Activated effector memory CD4-positive, alpha-beta T cell treated with Interleukin-2 at 50 U/mL for 16 hours (primary cell): ENCODE data around the gene CSHL1.
"Not testable (repeated sequence)": the region's sequence is repeated elsewhere in the genome, so short reads cannot be mapped to it uniquely, and the experiment has no call there.

Experiments used
- DNase-seq: peaks from one replicate; pipeline ENCODE4 v3.0.0-alpha.2; 2020

Gene CSHL1

GRCh38 chr17:63917646-63918045 lies 6.6 kb upstream of the CSHL1 start:
- no peak for DNase-seq

- DNase-seq: not testable (repeated sequence)
Observed at GRCh38 chr17:63917206-63917605, 6.1 kb upstream of the CSHL1 start.

- no peak for DNase-seq
Observed at GRCh38 chr17:63916566-63917185, 5.6 kb upstream of the CSHL1 start.

DNA sequence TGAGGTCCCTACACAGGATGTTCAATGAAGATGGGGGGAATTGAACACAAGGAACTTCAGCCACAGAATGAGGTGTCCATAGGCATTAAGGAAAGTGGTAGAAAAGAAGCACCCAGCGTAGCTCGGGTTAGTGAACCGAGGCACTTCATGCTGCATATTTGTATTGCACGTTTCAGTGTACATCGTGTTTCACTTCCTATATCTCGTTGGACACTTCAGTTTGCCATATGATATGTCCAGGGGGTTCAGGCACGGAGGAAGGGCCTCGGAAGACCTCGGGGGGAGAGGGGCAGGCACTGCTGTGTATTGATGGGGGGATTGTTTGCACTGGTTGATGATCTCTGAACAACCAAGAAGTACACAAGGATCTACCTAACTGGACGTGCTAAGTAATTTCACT lies 4.7 kb upstream of the CSHL1 start:
- not testable (repeated sequence) for DNase-seq

DNA sequence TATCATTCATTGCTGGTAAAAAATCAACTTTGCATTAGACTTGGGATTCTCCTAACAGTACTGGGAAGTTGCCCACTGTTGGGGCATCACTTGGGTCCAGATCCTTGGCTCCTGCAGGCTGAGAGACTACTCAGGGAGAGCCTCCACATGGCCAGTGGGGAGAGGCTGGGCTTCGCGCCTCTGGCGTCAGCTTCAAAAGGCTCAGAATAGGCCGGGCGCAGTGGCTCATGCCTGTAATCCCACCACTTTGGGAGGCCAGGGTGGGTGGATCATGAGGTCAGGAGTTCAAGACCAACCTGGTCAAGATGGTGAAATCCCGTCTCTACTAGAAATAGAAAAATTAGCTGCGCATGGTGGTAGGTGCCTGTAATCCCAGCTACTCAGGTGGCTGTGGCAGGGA lies 3.4 kb upstream of the CSHL1 start:
- DNase-seq: no peak

DNA sequence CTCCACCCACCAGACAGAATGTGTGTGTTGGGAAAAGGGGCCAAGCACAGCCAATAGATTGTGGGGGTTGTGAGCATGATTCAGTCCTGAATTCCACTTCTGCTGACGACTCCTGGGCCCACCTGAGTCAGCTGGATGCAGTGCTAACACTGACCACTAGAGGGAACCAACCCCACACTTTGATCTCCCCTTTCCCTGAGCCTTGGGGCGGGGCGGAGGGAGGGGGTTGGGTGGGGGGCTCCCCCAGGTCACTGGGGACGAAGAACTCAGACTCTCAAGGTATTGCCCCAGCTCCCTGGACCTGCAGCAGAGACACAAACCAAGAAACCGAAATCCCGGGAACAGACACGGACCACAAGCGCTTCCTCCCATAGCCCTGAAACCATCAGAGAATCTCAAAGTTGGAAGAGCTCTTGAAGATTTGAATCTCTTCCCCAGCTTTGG lies 621 bp upstream of the CSHL1 start:
- peak; percentile 36 for DNase-seq

DNA sequence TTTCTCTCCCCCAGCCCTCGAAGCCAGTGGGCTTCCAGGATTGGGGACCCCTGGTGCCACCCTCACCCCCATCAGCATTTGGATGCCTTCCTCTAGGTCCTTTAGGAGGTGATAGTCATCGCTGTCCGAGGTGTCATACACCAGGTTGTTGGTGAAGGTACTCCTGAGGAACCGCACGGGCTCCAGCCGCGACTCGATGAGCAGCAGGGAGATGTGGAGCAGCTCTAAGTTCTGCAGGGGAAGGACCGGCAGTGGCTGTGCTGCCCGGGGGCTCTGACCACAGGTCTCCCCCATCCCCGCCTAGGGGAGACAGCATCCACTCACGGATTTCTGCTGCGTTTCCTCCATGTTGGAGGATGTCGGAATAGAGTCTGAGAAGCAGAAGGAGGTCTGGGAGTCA lies 962 bp downstream of the CSHL1 start:
- DNase-seq: no peak

DNA sequence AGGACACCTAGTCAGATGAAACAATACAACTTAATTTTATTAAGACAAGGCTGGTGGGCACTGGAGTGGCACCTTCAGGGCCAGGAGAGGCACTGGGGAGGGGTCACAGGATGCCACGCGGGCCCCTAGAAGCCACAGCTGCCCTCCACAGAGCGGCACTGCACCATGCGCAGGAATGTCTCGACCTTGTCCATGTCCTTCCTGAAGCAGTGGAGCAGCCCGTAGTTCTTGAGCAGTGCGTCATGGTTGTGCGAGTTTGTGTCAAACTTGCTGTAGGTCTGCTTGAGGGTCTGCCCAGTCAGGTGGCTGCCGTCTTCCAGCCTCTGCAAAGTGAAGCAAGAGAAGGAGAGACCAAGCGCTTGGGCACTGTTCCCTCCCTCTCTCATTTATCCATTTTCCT lies 1.5 kb downstream of the CSHL1 start:
- not testable (repeated sequence) for DNase-seq

GRCh38 chr17:63907161-63907778 lies 3.8 kb downstream of the CSHL1 start:
- not testable (repeated sequence) for DNase-seq

- DNase-seq: not testable (repeated sequence)
Observed at GRCh38 chr17:63904796-63905195, 6.3 kb downstream of the CSHL1 start.

DNA sequence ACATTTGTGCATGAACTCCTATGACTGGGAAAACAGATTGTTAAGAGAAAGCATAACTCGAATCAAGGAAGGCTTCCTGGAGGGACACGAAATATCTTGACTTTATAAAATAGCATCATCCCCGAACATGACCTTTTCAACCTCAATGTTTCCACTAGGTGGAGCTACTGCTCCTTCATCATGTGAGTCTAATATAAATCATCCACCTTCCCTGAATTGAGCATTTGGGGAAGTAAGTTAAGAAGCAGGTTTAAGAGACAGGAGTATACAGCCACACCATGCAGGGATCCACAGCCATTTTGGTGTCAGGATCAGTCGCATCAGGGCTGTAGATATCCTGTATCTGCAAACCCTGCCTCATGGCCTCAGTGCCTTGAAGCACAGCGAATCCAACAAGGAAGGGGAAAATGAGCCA lies 7.3 kb downstream of the CSHL1 start:
- DNase-seq: not testable (repeated sequence)

DNA sequence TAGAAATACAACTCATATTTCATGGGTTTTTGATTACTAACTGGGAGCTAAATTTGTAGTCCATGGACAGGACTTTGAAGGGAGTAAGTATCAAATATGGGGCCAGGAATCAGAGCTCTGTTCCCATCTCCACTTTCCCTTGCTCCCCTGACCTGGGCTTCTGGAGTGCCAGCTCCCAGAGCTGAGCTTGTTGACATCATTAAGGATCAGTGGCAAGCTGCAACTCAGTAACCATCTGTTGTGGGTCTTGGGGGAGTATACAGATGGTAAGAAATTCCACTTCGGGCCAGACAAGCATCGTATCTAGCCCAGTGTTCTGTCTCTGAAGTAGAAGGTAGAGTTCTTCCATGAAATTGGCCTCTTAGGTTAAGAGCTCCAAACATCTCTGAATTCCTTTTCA lies 9.1 kb downstream of the CSHL1 start:
- not testable (repeated sequence) for DNase-seq

- DNase-seq: not testable (repeated sequence)
Observed at GRCh38 chr17:63898899-63899798, 11.9 kb downstream of the CSHL1 start.

DNA sequence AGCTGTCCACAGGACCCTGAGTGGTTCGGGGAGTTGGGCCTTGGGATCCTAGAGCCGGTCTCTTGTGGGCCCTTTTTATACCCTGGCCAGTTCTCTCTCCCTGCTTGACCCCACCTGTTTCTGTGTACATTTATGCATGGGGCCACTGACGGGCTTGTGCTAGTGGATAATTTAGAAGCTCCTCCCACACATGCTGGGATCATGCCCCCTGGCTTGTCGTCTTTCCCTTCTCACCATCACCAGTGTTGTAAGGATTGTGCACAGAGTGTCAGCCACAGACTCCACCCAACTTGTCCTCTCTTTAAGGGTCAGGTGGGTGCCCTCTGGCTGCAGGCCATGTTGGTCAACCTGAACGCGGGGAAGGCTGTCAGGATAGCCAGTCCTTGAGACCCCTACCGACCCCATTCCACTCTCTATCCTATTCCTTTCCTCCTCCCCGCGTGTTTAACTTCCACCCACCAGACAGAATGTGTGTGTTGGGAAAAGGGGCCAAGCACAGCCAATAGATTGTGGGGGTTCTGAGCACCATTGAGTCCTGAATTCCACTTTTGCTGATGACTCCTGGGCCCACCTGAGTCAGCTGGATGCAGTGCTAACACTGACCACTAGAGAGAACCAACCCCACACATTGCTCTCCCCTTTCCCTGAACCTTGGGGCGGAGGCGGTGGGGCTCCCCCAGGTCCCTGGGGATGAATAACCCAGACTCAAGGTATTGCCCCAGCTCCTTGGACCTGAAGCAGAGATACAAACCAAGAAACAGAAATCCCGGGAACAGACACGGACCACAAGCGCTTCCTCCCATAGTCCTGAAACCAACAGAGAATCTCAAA lies 14.3 kb downstream of the CSHL1 start, which contains the start of gene CSH1:
Gene CSH1, minus strand, starts transcription at position 51 of the 831 bp plus-strand sequence. CDS start 63 bp downstream, outside the sequence.
- DNase-seq: not testable (repeated sequence)

DNA sequence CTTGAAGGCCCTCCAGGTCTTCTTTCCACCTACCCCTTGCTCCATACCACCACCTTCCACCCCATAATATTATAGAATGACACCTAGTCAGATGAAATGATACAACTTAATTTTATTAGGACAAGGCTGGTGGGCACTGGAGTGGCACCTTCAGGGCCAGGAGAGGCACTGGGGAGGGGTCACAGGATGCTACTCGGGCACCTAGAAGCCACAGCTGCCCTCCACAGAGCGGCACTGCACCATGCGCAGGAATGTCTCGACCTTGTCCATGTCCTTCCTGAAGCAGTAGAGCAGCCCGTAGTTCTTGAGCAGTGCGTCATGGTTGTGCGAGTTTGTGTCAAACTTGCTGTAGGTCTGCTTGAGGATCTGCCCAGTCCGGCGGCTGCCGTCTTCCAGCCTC lies 16.2 kb downstream of the CSHL1 start:
- not testable (repeated sequence) for DNase-seq

- DNase-seq: not testable (repeated sequence)
Observed at GRCh38 chr17:63894021-63894420, 17.0 kb downstream of the CSHL1 start.

DNA sequence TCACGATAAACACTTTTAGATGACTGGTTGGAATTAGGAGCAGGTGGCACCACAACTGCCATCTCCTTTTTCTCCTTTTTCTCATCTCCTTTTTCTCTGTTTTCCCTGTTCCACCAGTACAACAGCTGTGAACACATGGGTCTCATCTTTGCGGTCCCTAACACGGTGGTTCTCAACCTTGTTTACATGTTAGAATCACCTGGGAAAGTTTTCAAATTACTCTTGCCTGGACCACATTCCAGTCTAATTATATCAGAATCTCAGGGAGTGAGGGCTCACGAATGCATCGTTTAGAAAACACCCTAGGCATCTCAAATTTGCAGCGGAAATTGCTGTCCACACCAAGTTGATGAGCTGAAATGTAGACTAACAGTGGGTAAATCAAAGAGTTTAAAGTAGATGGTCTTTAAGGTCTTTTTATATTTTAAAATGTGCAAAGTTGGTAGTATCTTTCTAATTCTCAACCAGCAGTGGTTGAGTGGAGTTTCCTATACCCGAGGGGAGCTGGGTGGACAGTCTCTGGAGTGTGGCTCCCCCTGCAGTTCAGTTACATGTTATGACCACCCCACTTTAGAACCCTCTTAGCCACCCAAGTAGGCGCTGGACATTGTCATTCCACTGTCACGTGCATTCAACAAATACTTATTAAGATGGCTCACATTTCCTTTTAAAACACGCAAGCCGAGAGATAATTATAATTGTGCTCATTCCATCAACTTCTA lies 18.6 kb downstream of the CSHL1 start:
- DNase-seq: not testable (repeated sequence)

DNA sequence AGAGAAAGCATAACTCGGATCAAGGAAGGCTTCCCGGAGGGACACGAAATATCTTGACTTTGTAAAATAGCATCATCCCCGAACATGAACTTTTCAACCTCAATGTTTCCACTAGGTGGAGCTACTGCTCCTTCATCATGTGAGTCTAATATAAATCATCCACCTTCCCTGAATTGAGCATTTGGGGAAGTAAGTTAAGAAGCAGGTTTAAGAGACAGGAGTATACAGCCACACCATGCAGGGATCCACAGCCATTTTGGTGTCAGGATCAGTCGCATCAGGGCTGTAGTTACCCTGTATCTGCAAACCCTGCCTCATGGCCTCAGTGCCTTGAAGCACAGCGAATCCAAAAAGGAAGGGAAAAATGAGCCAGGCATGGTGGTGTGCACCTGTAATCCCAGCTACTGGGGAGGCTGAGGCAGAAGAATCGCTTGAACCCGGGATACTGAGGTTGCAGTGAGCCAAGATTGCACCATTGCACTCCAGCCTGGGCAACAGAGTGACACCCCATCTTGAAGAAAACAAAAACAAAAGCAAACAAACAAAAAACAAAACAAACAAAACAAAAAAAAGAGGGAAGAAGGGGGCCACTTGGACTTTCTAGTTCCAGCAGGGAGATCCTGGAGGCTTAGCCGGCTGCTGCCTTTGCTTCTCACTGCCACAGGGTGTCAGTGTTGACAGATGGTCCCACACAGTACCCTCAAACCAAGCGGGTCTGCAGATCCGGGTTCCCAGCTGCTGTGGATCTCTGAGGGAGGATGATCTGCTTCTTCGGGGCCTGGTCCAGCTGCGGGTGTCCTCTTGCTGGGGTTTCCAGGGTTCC lies 21.8 kb downstream of the CSHL1 start:
- DNase-seq: not testable (repeated sequence)

- DNase-seq: not testable (repeated sequence)
Observed at GRCh38 chr17:63885119-63885518, 25.9 kb downstream of the CSHL1 start.

GRCh38 chr17:63882626-63883126 lies 28.4 kb downstream of the CSHL1 start:
- not testable (repeated sequence) for DNase-seq
